Uterus (tissue), 4 donors: ENCODE results near the gene CHST12. TPM values are rescaled to one million over a fixed set of nuclear protein-coding genes. Genes with fewer than 3 reads are reported as not detected.
A peak's percentile ranks its signal among the peaks of the same experiment; 100 is the strongest.

ENCODE experiments used
- DNase-seq, 2 donors: peaks; one replicate each; pipeline ENCODE4 v3.0.0-alpha.2; 2019 to 2020
- H3K27ac ChIP-seq, 2 donors: fragments of 200-600 bp; sonication (generic); 1 replicate in 1 of 2; 2 replicates in 1 of 2; pipeline ENCODE4 v1.5.1; 2016 to 2018
- H3K27me3 ChIP-seq, 2 donors: fragments of 200-600 bp; sonication (generic); one replicate each; pipeline ENCODE4 v1.5.1; 2018 to 2019; ENCODE audit warnings: control low read depth in 1 of 2
- H3K36me3 ChIP-seq, 2 donors: fragments of 200-600 bp; sonication (generic); one replicate each; pipeline ENCODE4 v1.5.1; 2019; ENCODE audit warnings: control low read depth in 1 of 2
- H3K4me1 ChIP-seq, 2 donors: fragments of 200-600 bp; sonication (generic); one replicate each; pipeline ENCODE4 v1.5.1; 2018 to 2019; ENCODE audit warnings: control low read depth in 1 of 2
- H3K4me3 ChIP-seq, 2 donors: fragments of 200-600 bp; sonication (generic); 1 replicate in 1 of 2; 2 replicates in 1 of 2; pipeline ENCODE4 v1.5.1; 2018 to 2019; ENCODE audit warnings: mild to moderate bottlenecking in 1 of 2
- H3K9me3 ChIP-seq, 2 donors: fragments of 200-600 bp; sonication (generic); one replicate each; pipeline ENCODE4 v1.5.1; 2019; ENCODE audit warnings: control low read depth in 1 of 2
- CTCF ChIP-seq, 4 experiments: fragments of 200-600 bp in 2 of 4; fragments of 450-650 bp in 2 of 4; sonication (generic) in 2 of 4; IDR thresholded peaks; one replicate each; pipeline ENCODE4 v1.5.1; 2016 to 2019; ENCODE audit warnings: antibody characterized with exemption in 4 of 4, mild to moderate bottlenecking in 2 of 4, moderate library complexity in 1 of 4
- POLR2A ChIP-seq, 2 donors: fragments of 450-650 bp; IDR thresholded peaks; one replicate each; pipeline ENCODE4 v1.6.1; 2016; ENCODE audit warnings: antibody characterized with exemption in 2 of 2, mild to moderate bottlenecking in 1 of 2, moderate library complexity in 1 of 2
- intact Hi-C: fragments of 100-400 bp; cut with DNase I; formaldehyde crosslinking; loops from one replicate; pipeline ENCODE4 v1.15.1; 2023; ENCODE audit warnings: low total_unique reads
- total RNA-seq, 4 donors: library from RNA; depleted of rRNA in 3 of 4; stranded (reverse); fragments of >200 nt in 3 of 4; gene quantifications; one replicate each; pipeline versions ENCODE4 v1.1.0 to v1.2.4, GENCODE V29; 2014 to 2023
- donor health status: DM: yes; HTN: yes; CAD: no.

Gene CHST12
- total RNA-seq, 4 donors from 2014 or later: 5.6 to 30.5 (median 8.3) TPM

DNA sequence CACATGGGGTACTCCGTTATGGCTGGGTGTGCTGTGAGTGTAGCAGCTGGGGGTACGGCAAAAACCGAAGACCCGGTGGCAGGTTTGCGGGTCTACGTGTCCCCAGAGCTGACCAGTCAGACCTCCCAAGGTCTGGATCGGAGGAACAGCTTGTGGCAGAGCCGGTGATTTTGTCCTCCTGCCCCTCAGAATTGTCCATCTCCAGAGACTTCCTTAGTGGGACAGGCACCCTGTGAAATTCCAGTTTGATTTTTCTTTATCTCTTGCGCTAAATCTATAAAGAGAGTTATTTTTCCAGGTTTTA is 47.8 kb upstream of the CHST12 start:
- intact Hi-C loops: loop anchor here (10.0 kb wide), 1 partner anchor 111 kb away; the partner anchor contains the start of genes MRM2 and NUDT1
- Histone ChIP-seq H3K4me1 (peaks cover 6 to 22% of the 10 kb centered on the region in 2 donors), H3K27me3 (no peaks in the 10 kb centered on the region), H3K9me3 (no peaks in the 10 kb centered on the region), H3K36me3 (no peaks in the 10 kb centered on the region), H3K27ac (peak overlapping the region in 1 of 2 donors; percentile 98), H3K4me3 (peak overlapping the region; percentile 97 to 99)
- DNase-seq: no peak
- TF ChIP-seq POLR2A (IDR thresholded peaks at IDR 0.05) (no peak), CTCF (IDR thresholded peaks at IDR 0.05) (no peak)

GRCh38 chr7:2357165-2357564 is 46.2 kb upstream of the CHST12 start:
- Histone ChIP-seq H3K4me1 (peaks cover 6 to 22% of the 10 kb centered on the region in 2 donors), H3K9me3 (no peaks in the 10 kb centered on the region), H3K36me3 (no peaks in the 10 kb centered on the region), H3K4me3 (no peak overlapping the region), H3K27me3 (no peaks in the 10 kb centered on the region), H3K27ac (no peak overlapping the region)
- no peak for DNase-seq
- intact Hi-C loops: loop anchor here (10.0 kb wide), 1 partner anchor 112 kb away; the partner anchor contains the start of genes MRM2 and NUDT1
- no peak for TF ChIP-seq CTCF (IDR thresholded peaks at IDR 0.05)
- no peak for TF ChIP-seq POLR2A (IDR thresholded peaks at IDR 0.05)

GRCh38 chr7:2357571-2357970 is 45.8 kb upstream of the CHST12 start:
- H3K4me3 ChIP-seq: no peak overlapping the region
- no peak for DNase-seq
- no peak for TF ChIP-seq CTCF (IDR thresholded peaks at IDR 0.05)
- TF ChIP-seq POLR2A (IDR thresholded peaks at IDR 0.05): no peak
- H3K4me1 ChIP-seq: peaks cover 6 to 22% of the 10 kb centered on the region in 2 donors
- intact Hi-C loops: loop anchor here (10.0 kb wide), 1 partner anchor 113 kb away; the partner anchor contains the start of genes MRM2 and NUDT1
- no peaks in the 10 kb centered on the region for H3K27me3 ChIP-seq
- no peaks in the 10 kb centered on the region for H3K36me3 ChIP-seq
- no peak overlapping the region for H3K27ac ChIP-seq
- no peaks in the 10 kb centered on the region for H3K9me3 ChIP-seq

DNA sequence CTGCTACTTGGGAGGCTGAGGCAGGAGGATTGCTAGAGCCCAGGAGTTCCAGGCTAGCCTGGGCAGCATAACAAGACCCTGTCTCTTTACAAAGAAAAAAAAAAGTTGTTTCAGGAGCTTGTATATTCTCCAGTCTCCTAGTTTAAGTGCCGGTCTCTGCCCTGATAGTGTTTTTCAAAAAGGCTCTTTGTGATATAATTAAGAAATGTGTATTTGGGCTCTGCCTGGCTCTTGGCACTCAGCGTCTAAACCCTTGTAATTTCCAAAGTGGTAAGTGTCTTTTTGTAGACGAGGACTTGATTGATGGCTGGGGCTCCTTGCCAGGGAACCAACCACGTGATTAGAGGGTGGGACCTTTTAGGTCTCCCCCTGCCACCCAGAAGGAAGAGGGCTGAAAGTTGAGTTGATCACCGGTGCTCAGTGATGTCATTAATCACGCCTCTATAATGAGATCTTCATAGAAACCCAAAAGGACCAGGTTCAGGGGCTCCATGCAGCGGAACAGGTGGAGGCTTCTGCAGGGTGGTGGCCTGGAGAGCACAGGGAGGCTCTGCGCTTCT is 44.4 kb upstream of the CHST12 start:
- H3K4me3 ChIP-seq: no peak overlapping the region
- TF ChIP-seq CTCF (IDR thresholded peaks at IDR 0.05) (no peak), POLR2A (IDR thresholded peaks at IDR 0.05) (no peak)
- H3K36me3 ChIP-seq: no peaks in the 10 kb centered on the region
- no peaks in the 10 kb centered on the region for H3K9me3 ChIP-seq
- peaks cover 6 to 22% of the 10 kb centered on the region in 2 donors for H3K4me1 ChIP-seq
- no peak for DNase-seq
- H3K27ac ChIP-seq: no peak overlapping the region
- H3K27me3 ChIP-seq: no peaks in the 10 kb centered on the region
- intact Hi-C loops: loop anchor here (10.0 kb wide), 1 partner anchor 114 kb away; the partner anchor contains the start of genes MRM2 and NUDT1

DNA sequence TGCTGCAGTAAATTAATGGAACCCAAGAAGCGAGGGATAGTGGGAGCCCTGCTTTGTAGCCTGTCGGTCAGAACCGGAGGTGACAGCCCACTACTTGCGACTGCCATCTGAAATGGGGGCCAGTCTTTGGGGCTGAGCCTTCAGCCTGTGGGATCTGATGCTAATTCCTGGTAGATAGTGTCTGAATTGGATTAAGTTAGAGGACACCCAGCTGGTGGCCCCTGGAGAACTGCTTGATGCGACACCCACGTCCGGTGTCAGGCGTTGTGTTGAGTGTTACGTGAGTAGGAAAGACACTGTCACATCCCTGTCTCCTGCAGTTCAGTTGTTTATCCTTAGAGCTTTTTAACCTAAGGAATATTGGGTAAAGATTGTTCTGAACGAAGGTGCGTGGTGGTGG is 43.8 kb upstream of the CHST12 start:
- Histone ChIP-seq H3K27me3 (no peaks in the 10 kb centered on the region), H3K9me3 (no peaks in the 10 kb centered on the region), H3K27ac (no peak overlapping the region), H3K36me3 (no peaks in the 10 kb centered on the region), H3K4me3 (no peak overlapping the region), H3K4me1 (peaks cover 6 to 22% of the 10 kb centered on the region in 2 donors)
- TF ChIP-seq CTCF (IDR thresholded peaks at IDR 0.05) (no peak), POLR2A (IDR thresholded peaks at IDR 0.05) (no peak)
- DNase-seq: no peak
- intact Hi-C loops: loop anchor here (10.0 kb wide), 1 partner anchor 115 kb away; the partner anchor contains the start of genes MRM2 and NUDT1
